K562 (cell line): ENCODE results near the gene FNDC1. TPM values are rescaled to one million over a fixed set of nuclear protein-coding genes. Genes with fewer than 3 reads are reported as not detected.

Experiments
- ATAC-seq: fragments of 200-7000 bp; cut with Tn5 transposase; 3 replicates; pipeline ENCODE4 v1.9.1; 2020; ENCODE audit warnings: moderate library complexity
- BruUV-seq: library from RNA; stranded (reverse); fragments of 400-500 nt; replicated peaks from 2 replicates; lab custom pipeline; 2021; lab: Mats Ljungman, UMichigan
- CTCF ChIA-PET: fragments of 300-600 bp; formaldehyde crosslinking; extraction: SDS; loops from one replicate; lab custom pipeline; 2021; ENCODE audit warnings: low intra/inter-chr PET ratio; lab: Yijun Ruan, JAX
- POLR2A ChIA-PET: fragments of 300-600, 350-650 bp; sonication (Branson Sonifier 250); formaldehyde crosslinking; extraction: SDS; loops from one replicate; lab custom pipeline; 2021; ENCODE audit warnings: antibody characterized with exemption, inconsistent platforms; lab: Yijun Ruan, JAX
- DNase-seq, 4 experiments: peaks; one replicate each; pipeline versions ENCODE4 v3.0.0 to v3.0.0-alpha.2; 2011 to 2018; ENCODE audit warnings: low spot score in 3 of 4, mixed read lengths in 3 of 4; ENCODE audit errors: extremely low read depth in 1 of 4
- FAIRE-seq: peaks from 2 replicates; lab custom pipeline; 2011; peaks lifted over from hg19 to GRCh38; lab: Jason Lieb, UNC
- H2AFZ ChIP-seq: 2 replicates; pipeline ENCODE4 v1.6.0; 2011; ENCODE audit warnings: low read depth, low read length, control low read depth, inconsistent platforms
- H3K27ac ChIP-seq: fragments of 200-600 bp; 3 replicates; pipeline ENCODE4 v1.8.0; 2011; ENCODE audit warnings: low read depth, mild to moderate bottlenecking, control low read depth, inconsistent platforms, low read length, moderate library complexity, mixed read lengths; ENCODE audit errors: extremely low read depth
- H3K27me3 ChIP-seq, 2 experiments: fragments of 300-600 bp in 1 of 2; 2 replicates in 1 of 2; 3 replicates in 1 of 2; pipeline versions ENCODE4 v1.6.0 to v1.8.0; 2011; ENCODE audit warnings: inconsistent platforms in 2 of 2, low read length in 2 of 2, mild to moderate bottlenecking in 1 of 2, mixed read lengths in 1 of 2, moderate library complexity in 1 of 2; ENCODE audit not compliant: control insufficient read depth in 2 of 2, insufficient read depth in 2 of 2
- H3K36me3 ChIP-seq: fragments of 300-600 bp; 3 replicates; pipeline ENCODE4 v1.8.0; 2011; ENCODE audit warnings: mild to moderate bottlenecking, low read length, inconsistent platforms; ENCODE audit not compliant: control insufficient read depth, insufficient read depth
- H3K4me1 ChIP-seq, 2 experiments: fragments of 200-600 bp in 1 of 2; replicated peaks in 1 of 2; 2 replicates in 1 of 2; 3 replicates in 1 of 2; pipeline versions ENCODE4 v1.5.1 to v1.8.0; 2011; ENCODE audit warnings: inconsistent platforms in 2 of 2, low read length in 2 of 2, mild to moderate bottlenecking in 1 of 2, mixed read lengths in 1 of 2, moderate library complexity in 1 of 2; ENCODE audit not compliant: control insufficient read depth in 2 of 2, insufficient read depth in 2 of 2
- H3K4me2 ChIP-seq: 2 replicates; pipeline ENCODE4 v1.6.1; 2011; ENCODE audit warnings: low read length, control low read depth, inconsistent platforms, mixed read lengths; ENCODE audit not compliant: insufficient read depth
- H3K4me3 ChIP-seq: fragments of 200-600 bp; sonication (generic), shearing (Covaris generic); 2 replicates; pipeline ENCODE4 v1.5.1; 2016; ENCODE audit warnings: control low read depth, inconsistent platforms
- H3K79me2 ChIP-seq: fragments of 200-600 bp; 3 replicates; pipeline ENCODE4 v1.8.0; 2011; ENCODE audit warnings: low read length, inconsistent platforms; ENCODE audit not compliant: control insufficient read depth, insufficient read depth
- H3K9ac ChIP-seq, 2 experiments: 2 replicates each; pipeline versions ENCODE4 v1.6.0 to v1.6.1; 2011; ENCODE audit warnings: low read depth in 2 of 2, low read length in 2 of 2, control low read depth in 1 of 2, inconsistent platforms in 1 of 2, mild to moderate bottlenecking in 1 of 2, mixed read lengths in 1 of 2; ENCODE audit not compliant: insufficient read depth in 1 of 2
- H3K9me1 ChIP-seq: one replicate; pipeline ENCODE4 v1.6.0; 2011; ENCODE audit warnings: inconsistent platforms, mild to moderate bottlenecking, low read length, moderate library complexity; ENCODE audit not compliant: control insufficient read depth, insufficient read depth
- H3K9me3 ChIP-seq: replicated peaks from 2 replicates; pipeline ENCODE4 v1.5.1; 2011; ENCODE audit warnings: low read depth, low read length, inconsistent platforms; ENCODE audit not compliant: control insufficient read depth, insufficient read depth
- H4K20me1 ChIP-seq: replicated peaks from 2 replicates; pipeline ENCODE4 v1.6.1; 2011; ENCODE audit warnings: low read length, inconsistent platforms, mixed read lengths; ENCODE audit not compliant: control insufficient read depth, insufficient read depth
- BRD9 ChIP-seq: fragments of 450-650 bp; IDR thresholded peaks from 2 replicates; pipeline ENCODE4 v1.6.1; 2018; ENCODE audit warnings: low read depth; ENCODE audit not compliant: partially characterized antibody
- CTCF ChIP-seq, 3 experiments: IDR thresholded peaks in 2 of 3; conservative IDR thresholded peaks in 1 of 3; 2 replicates each; pipeline ENCODE4 v1.5.1; 2011 to 2012; ENCODE audit warnings: low read length in 3 of 3, mild to moderate bottlenecking in 3 of 3, control low read depth in 2 of 3, improper control_type of control experiment in 1 of 3, inconsistent platforms in 1 of 3, low read depth in 1 of 3, mixed read lengths in 1 of 3, moderate library complexity in 1 of 3; ENCODE audit not compliant: insufficient read depth in 2 of 3
- MCM5 ChIP-seq: fragments of 450-650 bp; IDR thresholded peaks from 2 replicates; pipeline ENCODE4 v1.6.1; 2016; ENCODE audit warnings: low read depth
- MYC ChIP-seq, 2 experiments: fragments of 250-450 bp in 1 of 2; sonication (Bioruptor Pico) in 1 of 2; IDR thresholded peaks; 2 replicates each; pipeline versions ENCODE4 v1.5.1 to v1.6.1; 2012 to 2021; ENCODE audit warnings: low read depth in 2 of 2, borderline replicate concordance in 1 of 2, improper control_type of control experiment in 1 of 2, low read length in 1 of 2, mild to moderate bottlenecking in 1 of 2, moderate library complexity in 1 of 2
- NBN ChIP-seq: fragments of 450-650 bp; IDR thresholded peaks from 2 replicates; pipeline ENCODE4 v1.6.1; 2016; ENCODE audit warnings: low read depth, mild to moderate bottlenecking
- POLR2H ChIP-seq: IDR thresholded peaks from 2 replicates; pipeline ENCODE4 v1.6.1; 2016; ENCODE audit warnings: missing genetic modification characterization, low read depth, mild to moderate bottlenecking, control low read depth, missing compliant biosample characterization, moderate library complexity
- RNF219 ChIP-seq: fragments of 250-450 bp; sonication (Bioruptor Pico); IDR thresholded peaks from 2 replicates; pipeline ENCODE4 v1.5.0; 2022; ENCODE audit warnings: mild to moderate bottlenecking
- ZNF79 ChIP-seq: fragments of 250-450 bp; sonication (Bioruptor Pico); IDR thresholded peaks from 2 replicates; pipeline ENCODE4 v1.4.0; 2020; ENCODE audit warnings: low read depth, mild to moderate bottlenecking, moderate library complexity
- WGBS: fragments of 100-300 bp; shearing (Covaris generic); methylation state at CpG from one replicate; pipeline ENCODE4 v1.1.6; 2016; ENCODE audit warnings: low coverage, mixed read lengths; ENCODE audit not compliant: insufficient coverage; ENCODE audit errors: missing lambda C conversion rate; 5-methylcytosine and 5-hydroxymethylcytosine counted together
- in situ Hi-C: fragments of 300-500 bp; cut with MboI; formaldehyde crosslinking; loops from 4 replicates; pipeline ENCODE4 v1.15.0; 2018; ENCODE audit warnings: inconsistent platforms, mixed read lengths
- intact Hi-C: fragments of 100-400 bp; cut with micrococcal nuclease; formaldehyde crosslinking; loops from 2 replicates; pipeline ENCODE4 v1.14.2; 2022
- polyA plus RNA-seq, 8 experiments: library from polyadenylated mRNA; depleted of rRNA in 4 of 8; stranded (reverse) in 5 of 8; unstranded in 3 of 8; fragments of >200 nt; fragmentation: Nextera tagmentation in 2 of 8; fragmentation: Illumina TruSeq in 1 of 8; extraction: Ambion mirVana in 2 of 8; extraction: Trizol in 1 of 8; gene quantifications; 2 replicates each; pipeline versions ENCODE4 v1.2.1 to v1.2.3, GENCODE V29; 2011 to 2014; ENCODE audit warnings: inconsistent platforms in 1 of 8, missing spikeins in 1 of 8
- total RNA-seq, 7 experiments: library from RNA; depleted of rRNA in 6 of 7; stranded (reverse); fragments of >200 nt in 6 of 7; fragmentation: Illumina TruSeq in 2 of 7; extraction: Trizol in 2 of 7; gene quantifications; 2 replicates each; pipeline versions ENCODE4 v1.2.1 to v1.2.3, GENCODE V29; 2011 to 2021; ENCODE audit warnings: low replicate concordance in 1 of 7

The FNDC1 gene
- total and polyA plus RNA-seq, 9 of the 15 experiments (the other 6 are each of a cell fraction or from before 2014, with no cell fraction given) = not detected

GRCh38 chr6:159217595-159218275, 48.5 kb downstream of the FNDC1 start (continued):
- TF ChIP-seq CTCF (IDR thresholded peaks at IDR 0.05 in 2 of 3, conservative IDR thresholded peaks at IDR 0.05 in 1 of 3; ENCODE audit: insufficient read depth in 2 of 3, low read depth in 1 of 3, low read length in 3 of 3) (peak; percentile 51 to 72 (median 61)), MYC (IDR thresholded peaks at IDR 0.05; ENCODE audit: low read depth, low read length) (peak; percentile 41; the same call in 1 of the 2 replicates), MYC (CRISPR knock-in tag; IDR thresholded peaks at IDR 0.05; ENCODE audit: borderline replicate concordance, low read depth) (no peak)

- Histone ChIP-seq H3K27ac (no peak overlapping the region), H3K4me3 (no peak overlapping the region)
These were observed 50.9 kb downstream of the FNDC1 start for GRCh38 chr6:159220093-159220492.

More at GRCh38 chr6:159220093-159220492, 50.9 kb downstream of the FNDC1 start:
- Histone ChIP-seq H3K4me2 (no peak overlapping the region), H3K27me3 (peaks cover 24 to 51% of the 10 kb centered on the region in 2 experiments), H3K79me2 (no peaks in the 10 kb centered on the region), H2AFZ (no peak overlapping the region), H3K4me1 (no peaks in the 10 kb centered on the region), H3K36me3 (no peaks in the 10 kb centered on the region), H3K9ac (no peak overlapping the region), H4K20me1 (no peaks in the 10 kb centered on the region), H3K9me1 (no peaks in the 10 kb centered on the region), H3K9me3 (no peaks in the 10 kb centered on the region)
- TF ChIP-seq RNF219 (CRISPR knock-in tag) (no peak), BRD9 (no peak), NBN (no peak), POLR2H (no peak), ZNF79 (no peak), MCM5 (no peak)
- no peak for ATAC-seq
- in situ Hi-C loops (no loop called here), intact Hi-C loops (no loop called here)
- no peak for DNase-seq
- POLR2A ChIA-PET = interaction anchor here (0.8 to 1.5 kb wide), 3 partner anchors 13 to 546 kb away, joined by 3 to 5 read pairs (median 4); no protein-coding TSS in a partner anchor
- BruUV-seq = no TSS peak
- FAIRE-seq = no peak
- WGBS = 0% methylated on average over 5 of the region's 5 CpGs
- CTCF ChIA-PET = no interaction called here
